ENCODE results near the gene MPND. TPM values are rescaled to one million over a fixed set of nuclear protein-coding genes. Genes with fewer than 3 reads are reported as not detected.

MPND gene
- total and polyA plus RNA-seq, 2 of the 13 experiments (the other 11 are each of a cell fraction or from before 2014, with no cell fraction given): 10.8 to 15.8 TPM

GRCh38 chr19:4326215-4326836 is 17.0 kb upstream of the MPND start (continued):
- no peak for TF ChIP-seq ZIK1 (CRISPR knock-in tag; IDR thresholded peaks at IDR 0.05; ENCODE audit: borderline replicate concordance, low read depth)
- TF ChIP-seq LCORL (IDR thresholded peaks at IDR 0.05): no peak
- TF ChIP-seq LCORL (CRISPR knock-in tag; IDR thresholded peaks at IDR 0.05): no peak
- no peak for TF ChIP-seq RBFOX2 (IDR thresholded peaks at IDR 0.05; ENCODE audit: low read depth, low read length)
- TF ChIP-seq SMARCC2 (IDR thresholded peaks at IDR 0.05): no peak

GRCh38 chr19:4326837-4327251 is 16.5 kb upstream of the MPND start:
- no peak for DNase-seq (ENCODE audit: low spot score)
- ChIA-PET POLR2A (no interaction called here), CTCF (ENCODE audit: low intra/inter-chr PET ratio, low total read pairs) (no interaction called here)
- Histone ChIP-seq H3K4me1 (ENCODE audit: insufficient read depth, low read length) (no peaks in the 10 kb centered on the region), H3K79me2 (ENCODE audit: insufficient read depth, low read length) (no peaks in the 10 kb centered on the region), H3K36me3 (replicated peaks in 1 of 2; ENCODE audit: control insufficient read depth in 1 of 2, insufficient read depth in 2 of 2, low read length in 2 of 2) (peaks cover 0 to 3% of the 10 kb centered on the region in 2 experiments; a peak in 1 of 5 replicates), H2AFZ (ENCODE audit: low read length) (no peak overlapping the region), H3K9ac (ENCODE audit: insufficient read depth, low read depth, low read length) (no peak overlapping the region), H4K20me1 (ENCODE audit: insufficient read depth, low read length) (no peaks in the 10 kb centered on the region), H3K9me3 (ENCODE audit: low read length) (no peaks in the 10 kb centered on the region), H3K4me2 (ENCODE audit: low read depth, low read length) (no peak overlapping the region), H3K4me3 (replicated peaks in 1 of 3; ENCODE audit: insufficient read depth in 1 of 3, low read depth in 2 of 3, low read length in 3 of 3) (no peak overlapping the region), H3K27me3 (ENCODE audit: control insufficient read depth in 1 of 2, insufficient read depth in 2 of 2, low read length in 2 of 2) (no peaks in the 10 kb centered on the region), H3K27ac (ENCODE audit: extremely low read length, insufficient read depth, low read length) (no peak overlapping the region)
- intact Hi-C loops (cut with micrococcal nuclease; ENCODE audit: unreplicated experiment): no loop called here
- in situ Hi-C loops (cut with HindIII; ENCODE audit: extremely low pct_ligation_motif_present, low pct_unique_long_range_greater_than_20kb): no loop called here
- no TSS peak for BruUV-seq (replicated peaks)
- FAIRE-seq: no peak
- TF ChIP-seq MEIS1 (CRISPR knock-in tag; IDR thresholded peaks at IDR 0.05; ENCODE audit: borderline replicate concordance) (no peak), KMT2B (CRISPR knock-in tag; IDR thresholded peaks at IDR 0.05) (no peak), SIX4 (CRISPR knock-in tag; IDR thresholded peaks at IDR 0.05) (no peak)
- WGBS (ENCODE audit: low lambda C conversion rate): 97% methylated on average over 33 of the region's 33 CpGs
- ATAC-seq: no peak

Data from HepG2 (cell line).